Right lobe of liver (tissue), 6 donors: ENCODE results near the gene RTF2. TPM values are rescaled to one million over a fixed set of nuclear protein-coding genes. Genes with fewer than 3 reads are reported as not detected.
"Not testable (repeated sequence)": the region's sequence is repeated elsewhere in the genome, so short reads cannot be mapped to it uniquely, and the experiment has no call there.

Source experiments
- ATAC-seq, 4 donors: fragments of 200-7000 bp; cut with Tn5 transposase; one replicate each; pipeline ENCODE4 v1.9.1; 2020; ENCODE audit warnings: mild to moderate bottlenecking in 4 of 4, moderate library complexity in 4 of 4
- DNase-seq, 3 donors: peaks; one replicate each; pipeline ENCODE4 v3.0.0-alpha.2; 2020
- H3K27ac ChIP-seq, 3 donors: fragments of 200-600 bp; one replicate each; pipeline ENCODE4 v1.8.0; 2022
- H3K27me3 ChIP-seq, 2 donors: fragments of 200-600 bp; one replicate each; pipeline ENCODE4 v1.8.0; 2022
- H3K36me3 ChIP-seq, 4 donors: fragments of 200-600 bp; sonication (generic) in 1 of 4; one replicate each; pipeline versions ENCODE4 v1.5.1 to v1.8.0; 2017 to 2022; ENCODE audit warnings: control low read depth in 1 of 4
- H3K4me1 ChIP-seq, 4 donors: fragments of 200-600 bp; sonication (generic) in 1 of 4; one replicate each; pipeline versions ENCODE4 v1.5.1 to v1.8.0; 2017 to 2022; ENCODE audit warnings: control low read depth in 1 of 4
- H3K4me3 ChIP-seq, 3 donors: fragments of 200-600 bp; one replicate each; pipeline ENCODE4 v1.8.0; 2022
- H3K9me3 ChIP-seq, 4 donors: fragments of 200-600 bp; sonication (generic) in 1 of 4; one replicate each; pipeline versions ENCODE4 v1.5.1 to v1.8.0; 2017 to 2022; ENCODE audit warnings: control low read depth in 1 of 4
- CTCF ChIP-seq, 4 donors: fragments of 200-600 bp in 3 of 4; fragments of 450-650 bp in 1 of 4; IDR thresholded peaks; one replicate each; pipeline versions ENCODE4 v1.5.1 to v1.8.0; 2016 to 2022; ENCODE audit warnings: antibody characterized with exemption in 4 of 4, mild to moderate bottlenecking in 2 of 4
- POLR2A ChIP-seq: fragments of 450-650 bp; IDR thresholded peaks from one replicate; pipeline ENCODE4 v1.6.1; 2017; ENCODE audit warnings: antibody characterized with exemption, mild to moderate bottlenecking
- WGBS: methylation state at CpG from one replicate; pipeline ENCODE4 v1.1.6; 2018; ENCODE audit warnings: low coverage, low lambda C conversion rate; ENCODE audit not compliant: insufficient coverage; ENCODE audit errors: missing lambda C conversion rate; 5-methylcytosine and 5-hydroxymethylcytosine counted together
- intact Hi-C, 2 donors: fragments of 100-400 bp; cut with DNase I; formaldehyde crosslinking; loops; one replicate each; pipeline versions ENCODE4 v1.11.2 to v1.14.1; 2022
- total RNA-seq, 6 experiments: library from RNA; depleted of rRNA in 2 of 6; stranded (reverse); fragments of >200 nt in 2 of 6; fragmentation: NEBNext Ultra II Directional in 3 of 6; extraction: Animal tissue kit (Norgen Biotek cat#: 25700) in 3 of 6; gene quantifications; one replicate each; pipeline versions ENCODE4 v1.1.0 to v1.2.4, GENCODE V29; 2016 to 2023
- donor health status: DM: no; HTN: yes; CAD: no.
- donor health status: DM: no; HTN: no; CAD: no.
- donor health status: DM: no; HTN: no; CAD: no.
- donor health status: DM: no; HTN: yes; CAD: no.
- donor health status: DM: no; HTN: yes; CAD: no.

Gene RTF2
- total RNA-seq, 6 experiments from 2014 or later, result 29.9 to 40.1 (median 32.6) TPM

- no peak for TF ChIP-seq CTCF (IDR thresholded peaks at IDR 0.05)
- TF ChIP-seq POLR2A, result no peak
- Histone ChIP-seq H3K36me3 (peaks cover 0 to 36% (median 19%) of the 10 kb centered on the region in 4 donors), H3K9me3 (no peaks in the 10 kb centered on the region), H3K4me3 (no peak overlapping the region), H3K27ac (no peak overlapping the region), H3K4me1 (no peaks in the 10 kb centered on the region), H3K27me3 (no peaks in the 10 kb centered on the region)
- 99% methylated on average over 10 of the region's 10 CpGs for WGBS
- ATAC-seq (no peak), DNase-seq (no peak)
- intact Hi-C loops, result no loop called here
Measured at GRCh38 chr20:56519551-56519950, 51.1 kb downstream of the RTF2 start.

- Histone ChIP-seq H3K4me1 (no peaks in the 10 kb centered on the region), H3K27ac (no peak overlapping the region), H3K9me3 (no peaks in the 10 kb centered on the region), H3K36me3 (peaks cover 0 to 36% (median 19%) of the 10 kb centered on the region in 4 donors), H3K27me3 (no peaks in the 10 kb centered on the region), H3K4me3 (no peak overlapping the region)
- no peak for ATAC-seq
- WGBS, result 100% methylated on average over 6 of the region's 10 CpGs
- intact Hi-C loops, result no loop called here
- TF ChIP-seq CTCF (IDR thresholded peaks at IDR 0.05), result no peak
- TF ChIP-seq POLR2A, result no peak
- DNase-seq, result no peak
Measured at GRCh38 chr20:56520180-56520579, 51.8 kb downstream of the RTF2 start.

GRCh38 chr20:56520746-56521354 lies 52.4 kb downstream of the RTF2 start:
- H3K27me3 ChIP-seq, intact Hi-C loops, H3K4me1 ChIP-seq, H3K9me3 ChIP-seq, ATAC-seq, H3K4me3 ChIP-seq, DNase-seq, H3K27ac ChIP-seq: not testable (repeated sequence)
- H3K36me3 ChIP-seq, result peaks cover 0 to 36% (median 19%) of the 10 kb centered on the region in 4 donors
- 93% methylated on average over 11 of the region's 13 CpGs for WGBS

- intact Hi-C loops, result no loop called here
- H3K4me3 ChIP-seq, result no peak overlapping the region
- ATAC-seq (no peak), DNase-seq (no peak)
- WGBS, result 78% methylated on average over 3 of the region's 6 CpGs
- no peaks in the 10 kb centered on the region for H3K9me3 ChIP-seq
- H3K4me1 ChIP-seq, result no peaks in the 10 kb centered on the region
- TF ChIP-seq POLR2A (no peak), CTCF (IDR thresholded peaks at IDR 0.05) (no peak)
- H3K27ac ChIP-seq, result no peak overlapping the region
- peaks cover 0 to 24% (median 17%) of the 10 kb centered on the region in 4 donors for H3K36me3 ChIP-seq
- no peaks in the 10 kb centered on the region for H3K27me3 ChIP-seq
Measured at GRCh38 chr20:56522311-56522710, 53.9 kb downstream of the RTF2 start.

GRCh38 chr20:56524444-56524843 lies 56.0 kb downstream of the RTF2 start, which contains the start of gene FAM209A:
Gene FAM209A (plus strand): TSS chr20:56524744. CDS start chr20:56524809, 65 bp downstream.
- not testable (repeated sequence) for ATAC-seq

More at GRCh38 chr20:56524444-56524843, 56.0 kb downstream of the RTF2 start, which contains the start of gene FAM209A:
- H3K4me1 ChIP-seq, H3K4me3 ChIP-seq, H3K27me3 ChIP-seq, DNase-seq, H3K9me3 ChIP-seq, H3K36me3 ChIP-seq, H3K27ac ChIP-seq, intact Hi-C loops: not testable (repeated sequence)
- 60% methylated on average over 2 of the region's 7 CpGs for WGBS
